ENCODE data around the gene PRIM2.
"Not testable (repeated sequence)": the region's sequence is repeated elsewhere in the genome, so short reads cannot be mapped to it uniquely, and the experiment has no call there.

Gene PRIM2

DNA sequence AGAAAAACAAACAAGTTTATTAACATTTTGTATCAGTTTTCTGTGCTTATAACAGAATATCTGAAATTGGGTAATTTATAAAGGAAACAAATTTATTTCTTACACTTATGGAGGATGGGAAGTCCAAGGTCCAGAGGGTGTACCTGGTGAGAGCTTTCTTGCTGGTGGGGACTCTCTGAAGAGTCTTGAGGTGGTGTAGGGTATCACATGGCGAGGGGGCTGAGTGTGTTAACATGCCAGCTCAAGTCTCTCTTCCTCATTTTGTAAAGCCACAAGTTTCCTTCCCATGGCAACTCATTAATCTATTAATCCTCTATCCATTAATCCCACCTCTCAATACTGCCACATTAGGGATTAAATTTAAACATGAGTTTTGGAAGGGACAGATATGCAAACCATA lies 212.3 kb downstream of the PRIM2 start:
- H3K27me3 ChIP-seq (ENCODE audit: control insufficient read depth, insufficient read depth, low read length); H3K4me1 ChIP-seq (ENCODE audit: control insufficient read depth, insufficient read depth, low read length); H3K4me3 ChIP-seq (ENCODE audit: low read depth, low read length): not testable (repeated sequence)

DNA sequence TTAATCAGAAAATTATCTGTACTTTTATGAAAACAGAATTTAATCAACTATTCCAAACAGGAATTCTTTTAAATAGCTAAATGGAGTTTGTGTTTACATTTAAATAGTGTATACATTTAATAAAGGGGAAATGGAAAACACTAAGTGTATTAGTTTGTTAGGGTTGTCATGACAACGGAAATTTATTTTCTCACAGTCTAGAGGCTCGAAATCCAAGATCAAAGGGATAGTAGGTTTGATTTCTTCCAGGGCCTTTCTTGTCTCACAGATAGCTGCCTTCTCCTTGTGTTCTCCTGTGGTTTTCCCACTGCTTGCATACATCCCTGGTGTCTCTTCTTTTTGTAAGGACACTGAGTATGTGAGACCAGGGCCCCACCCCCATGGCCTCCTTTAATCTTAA lies 215.2 kb downstream of the PRIM2 start:
- not testable (repeated sequence) for H3K4me3 ChIP-seq (ENCODE audit: low read depth, low read length); H3K27me3 ChIP-seq (ENCODE audit: control insufficient read depth, insufficient read depth, low read length); H3K9ac ChIP-seq (ENCODE audit: low read depth, low read length); H3K4me1 ChIP-seq (ENCODE audit: control insufficient read depth, insufficient read depth, low read length); H3K9me3 ChIP-seq (ENCODE audit: control insufficient read depth, insufficient read depth, low read length); H3K36me3 ChIP-seq (ENCODE audit: control insufficient read depth, insufficient read depth, low read length)

More for the DNA sequence above, 212.3 kb downstream of the PRIM2 start:
- not testable (repeated sequence) for H3K9me3 ChIP-seq (ENCODE audit: control insufficient read depth, insufficient read depth, low read length); H3K9ac ChIP-seq (ENCODE audit: low read depth, low read length); H3K36me3 ChIP-seq (ENCODE audit: control insufficient read depth, insufficient read depth, low read length)

DNA sequence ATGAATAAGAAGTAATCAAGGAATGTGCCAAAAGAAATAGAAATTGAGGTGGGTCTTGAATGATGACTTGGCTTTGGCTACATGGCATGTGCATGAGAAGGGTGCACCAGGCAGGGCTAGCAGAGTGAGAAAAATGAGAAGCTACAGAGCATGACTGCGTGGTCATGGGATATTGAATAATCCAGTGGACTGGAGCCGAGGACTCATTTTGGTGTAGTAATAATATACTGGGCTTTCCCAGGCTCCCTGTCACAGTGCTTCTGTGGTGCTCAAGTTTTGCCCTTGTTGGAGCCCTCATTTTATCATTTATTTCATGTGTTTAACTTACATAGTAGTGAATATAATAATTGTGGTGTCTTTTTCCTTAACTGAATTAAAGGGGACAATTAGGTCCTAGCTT lies 217.7 kb downstream of the PRIM2 start:
- H3K27me3 ChIP-seq (ENCODE audit: control insufficient read depth, insufficient read depth, low read length); H3K4me3 ChIP-seq (ENCODE audit: low read depth, low read length); H3K4me1 ChIP-seq (ENCODE audit: control insufficient read depth, insufficient read depth, low read length); H3K36me3 ChIP-seq (ENCODE audit: control insufficient read depth, insufficient read depth, low read length); H3K9ac ChIP-seq (ENCODE audit: low read depth, low read length); H3K9me3 ChIP-seq (ENCODE audit: control insufficient read depth, insufficient read depth, low read length): not testable (repeated sequence)

DNA sequence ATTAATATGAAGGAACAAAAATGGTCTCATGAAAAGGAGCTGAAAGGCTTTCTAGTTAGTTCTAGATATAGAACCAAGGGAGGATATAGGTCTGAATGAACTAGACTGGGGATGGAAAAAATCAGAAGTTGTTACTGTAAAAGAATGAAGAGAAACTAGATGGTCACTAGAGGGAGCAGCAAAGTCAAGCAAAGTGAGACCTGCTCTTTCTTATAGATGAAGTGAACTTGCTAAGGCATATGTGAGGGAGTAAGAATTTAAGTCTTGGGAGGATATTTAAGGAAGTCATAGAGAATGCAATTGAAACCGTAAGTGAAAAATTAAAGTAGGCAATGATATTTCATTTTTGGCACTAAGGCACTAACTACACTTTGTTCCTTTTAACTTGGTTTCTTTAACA lies 218.6 kb downstream of the PRIM2 start:
- H3K4me3 ChIP-seq (ENCODE audit: low read depth, low read length); H3K4me1 ChIP-seq (ENCODE audit: control insufficient read depth, insufficient read depth, low read length); H3K36me3 ChIP-seq (ENCODE audit: control insufficient read depth, insufficient read depth, low read length); H3K27me3 ChIP-seq (ENCODE audit: control insufficient read depth, insufficient read depth, low read length); H3K9ac ChIP-seq (ENCODE audit: low read depth, low read length); H3K9me3 ChIP-seq (ENCODE audit: control insufficient read depth, insufficient read depth, low read length): not testable (repeated sequence)

DNA sequence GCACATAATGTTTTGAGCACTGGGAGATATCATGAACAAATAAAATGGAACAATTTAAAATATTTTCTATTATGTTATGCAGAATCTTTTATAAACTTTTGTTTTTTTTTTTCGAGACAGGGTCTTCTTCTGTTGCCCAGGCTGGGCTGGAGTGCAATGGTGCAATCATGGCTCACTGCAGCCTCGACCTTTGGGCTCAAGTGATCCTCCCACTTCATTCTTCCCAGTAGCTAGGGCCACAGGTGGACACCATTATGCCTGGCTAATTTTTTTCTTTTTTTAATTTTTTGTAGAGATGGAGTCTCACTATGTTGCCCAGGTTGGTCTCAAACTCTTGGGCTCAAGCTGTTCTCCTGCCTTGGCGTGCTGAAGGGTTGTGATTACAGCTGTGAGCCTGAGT lies 220.5 kb downstream of the PRIM2 start:
- not testable (repeated sequence) for H3K4me1 ChIP-seq (ENCODE audit: control insufficient read depth, insufficient read depth, low read length); H3K27me3 ChIP-seq (ENCODE audit: control insufficient read depth, insufficient read depth, low read length); H3K9ac ChIP-seq (ENCODE audit: low read depth, low read length); H3K4me3 ChIP-seq (ENCODE audit: low read depth, low read length); H3K36me3 ChIP-seq (ENCODE audit: control insufficient read depth, insufficient read depth, low read length); H3K9me3 ChIP-seq (ENCODE audit: control insufficient read depth, insufficient read depth, low read length)

DNA sequence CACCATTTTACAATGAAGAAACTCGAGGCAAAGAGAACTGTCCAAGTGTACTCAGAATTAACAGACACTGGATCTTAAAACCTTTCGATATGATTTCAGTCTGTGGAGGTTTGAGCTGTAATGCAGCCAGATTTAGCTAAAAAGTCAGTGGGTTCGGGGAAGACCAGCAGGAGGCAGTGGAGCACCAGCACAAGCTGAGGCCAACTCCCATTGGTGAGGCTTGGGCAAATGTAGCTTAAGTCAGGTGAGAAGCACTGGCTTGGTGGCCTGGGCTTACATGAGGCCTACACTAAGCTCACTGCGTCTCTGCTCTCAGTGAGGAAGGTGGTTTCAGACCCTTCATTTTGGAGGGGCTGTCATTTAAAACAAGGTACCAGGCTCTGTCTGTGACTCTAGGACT lies 234.5 kb downstream of the PRIM2 start:
- not testable (repeated sequence) for H3K27me3 ChIP-seq (ENCODE audit: control insufficient read depth, insufficient read depth, low read length); H3K9me3 ChIP-seq (ENCODE audit: control insufficient read depth, insufficient read depth, low read length); H3K36me3 ChIP-seq (ENCODE audit: control insufficient read depth, insufficient read depth, low read length); H3K9ac ChIP-seq (ENCODE audit: low read depth, low read length); H3K4me3 ChIP-seq (ENCODE audit: low read depth, low read length); H3K4me1 ChIP-seq (ENCODE audit: control insufficient read depth, insufficient read depth, low read length)

DNA sequence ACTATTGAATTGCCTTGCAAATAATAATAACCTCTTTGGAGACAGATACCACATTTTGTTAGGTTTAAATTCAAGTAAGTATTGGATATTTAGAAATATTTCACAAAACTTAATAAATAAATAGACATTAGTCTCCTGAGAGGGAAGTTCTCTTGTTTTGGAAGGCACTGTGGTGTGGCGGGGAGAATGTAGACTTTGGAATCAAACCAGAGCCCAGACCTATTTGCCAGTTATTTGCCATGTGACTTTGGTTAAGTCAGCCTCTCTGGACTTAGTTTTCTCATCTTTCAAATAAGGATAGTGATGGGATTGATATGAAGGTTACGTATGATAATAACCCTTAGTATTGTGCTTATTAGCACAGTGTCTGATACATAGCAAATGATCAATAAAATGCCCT lies 240.4 kb downstream of the PRIM2 start:
- H3K9me3 ChIP-seq (ENCODE audit: control insufficient read depth, insufficient read depth, low read length); H3K4me1 ChIP-seq (ENCODE audit: control insufficient read depth, insufficient read depth, low read length); H3K36me3 ChIP-seq (ENCODE audit: control insufficient read depth, insufficient read depth, low read length); H3K9ac ChIP-seq (ENCODE audit: low read depth, low read length); H3K27me3 ChIP-seq (ENCODE audit: control insufficient read depth, insufficient read depth, low read length); H3K4me3 ChIP-seq (ENCODE audit: low read depth, low read length): not testable (repeated sequence)

DNA sequence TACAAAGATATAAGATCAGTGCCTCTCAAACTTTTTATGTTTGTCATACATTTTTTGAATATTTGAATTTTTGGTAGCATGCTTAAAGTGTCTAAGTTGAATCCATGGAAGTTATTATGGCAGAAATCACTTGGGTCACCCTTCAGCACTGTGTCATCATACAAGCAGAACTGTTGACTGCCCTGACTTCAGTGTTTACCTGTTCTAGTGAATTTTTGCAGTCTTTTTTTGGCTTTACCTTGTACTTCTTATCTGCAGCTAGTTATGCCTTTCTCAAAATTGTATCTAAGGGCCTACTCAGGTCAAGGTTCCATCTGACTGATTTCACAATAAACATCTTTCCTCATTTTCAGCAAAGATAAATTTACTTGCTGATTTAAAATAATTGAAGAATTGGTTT lies 241.7 kb downstream of the PRIM2 start:
- not testable (repeated sequence) for H3K9ac ChIP-seq (ENCODE audit: low read depth, low read length); H3K36me3 ChIP-seq (ENCODE audit: control insufficient read depth, insufficient read depth, low read length); H3K4me3 ChIP-seq (ENCODE audit: low read depth, low read length); H3K4me1 ChIP-seq (ENCODE audit: control insufficient read depth, insufficient read depth, low read length); H3K9me3 ChIP-seq (ENCODE audit: control insufficient read depth, insufficient read depth, low read length); H3K27me3 ChIP-seq (ENCODE audit: control insufficient read depth, insufficient read depth, low read length)

DNA sequence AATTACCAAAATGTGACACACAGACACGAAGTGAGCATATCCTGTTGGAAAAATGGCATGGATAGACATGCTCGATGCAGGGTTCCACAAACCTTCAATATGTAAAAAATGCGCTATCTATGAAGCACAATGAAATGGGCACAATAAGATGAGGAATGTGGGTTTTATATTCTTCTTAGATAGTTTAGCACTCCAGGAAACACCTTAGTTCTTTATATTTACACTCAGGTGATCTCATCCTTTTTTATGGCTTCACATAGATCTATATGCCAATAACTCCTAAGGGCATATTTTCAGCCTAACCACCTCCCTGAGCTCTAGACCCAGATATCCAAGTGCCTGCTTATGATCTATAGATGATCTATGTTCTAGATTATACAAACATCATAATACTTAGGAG lies 244.8 kb downstream of the PRIM2 start:
- not testable (repeated sequence) for H3K4me3 ChIP-seq (ENCODE audit: low read depth, low read length); H3K27me3 ChIP-seq (ENCODE audit: control insufficient read depth, insufficient read depth, low read length); H3K9ac ChIP-seq (ENCODE audit: low read depth, low read length); H3K4me1 ChIP-seq (ENCODE audit: control insufficient read depth, insufficient read depth, low read length); H3K36me3 ChIP-seq (ENCODE audit: control insufficient read depth, insufficient read depth, low read length); H3K9me3 ChIP-seq (ENCODE audit: control insufficient read depth, insufficient read depth, low read length)

DNA sequence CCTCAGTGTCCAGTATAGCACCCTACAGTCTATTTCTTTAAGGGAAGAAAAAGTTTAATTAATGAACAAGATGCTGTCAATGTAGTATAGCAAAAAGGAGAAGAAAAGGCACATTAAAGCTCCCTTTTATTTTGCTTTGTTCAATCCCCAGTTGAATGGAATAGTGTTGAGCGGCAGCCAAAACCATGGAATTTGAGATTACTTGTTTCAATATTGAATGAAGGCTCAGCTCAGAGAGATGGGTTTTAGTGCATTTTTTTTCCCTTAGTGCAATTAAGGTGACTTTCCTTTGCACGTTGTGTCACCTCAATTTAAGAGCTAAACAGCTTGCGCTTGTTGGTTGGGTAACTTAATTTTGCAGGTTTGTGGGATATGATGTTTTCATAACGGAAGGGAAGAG lies 254.7 kb downstream of the PRIM2 start:
- not testable (repeated sequence) for H3K36me3 ChIP-seq (ENCODE audit: control insufficient read depth, insufficient read depth, low read length); H3K9me3 ChIP-seq (ENCODE audit: control insufficient read depth, insufficient read depth, low read length); H3K4me3 ChIP-seq (ENCODE audit: low read depth, low read length); H3K9ac ChIP-seq (ENCODE audit: low read depth, low read length); H3K27me3 ChIP-seq (ENCODE audit: control insufficient read depth, insufficient read depth, low read length); H3K4me1 ChIP-seq (ENCODE audit: control insufficient read depth, insufficient read depth, low read length)

DNA sequence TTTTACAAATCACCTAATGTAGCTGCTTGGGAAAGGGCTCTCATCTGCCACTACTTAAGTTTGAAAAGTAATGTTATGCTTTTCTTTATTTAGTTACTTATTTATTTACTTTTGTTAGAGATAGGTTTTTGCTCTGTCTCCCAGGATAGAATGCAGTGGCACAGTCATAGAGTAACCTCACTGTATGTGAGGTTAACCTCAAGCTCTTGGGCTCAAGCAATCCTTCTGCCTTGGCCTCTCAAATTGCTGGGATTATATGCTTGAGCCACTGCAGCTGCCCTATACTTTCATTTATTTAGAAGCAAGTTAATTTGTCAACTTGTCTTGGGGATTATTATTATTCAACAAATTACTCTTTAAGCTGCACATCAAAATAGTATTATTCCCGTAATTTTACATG lies 255.4 kb downstream of the PRIM2 start:
- not testable (repeated sequence) for H3K36me3 ChIP-seq (ENCODE audit: control insufficient read depth, insufficient read depth, low read length); H3K9me3 ChIP-seq (ENCODE audit: control insufficient read depth, insufficient read depth, low read length); H3K27me3 ChIP-seq (ENCODE audit: control insufficient read depth, insufficient read depth, low read length); H3K9ac ChIP-seq (ENCODE audit: low read depth, low read length); H3K4me1 ChIP-seq (ENCODE audit: control insufficient read depth, insufficient read depth, low read length); H3K4me3 ChIP-seq (ENCODE audit: low read depth, low read length)

DNA sequence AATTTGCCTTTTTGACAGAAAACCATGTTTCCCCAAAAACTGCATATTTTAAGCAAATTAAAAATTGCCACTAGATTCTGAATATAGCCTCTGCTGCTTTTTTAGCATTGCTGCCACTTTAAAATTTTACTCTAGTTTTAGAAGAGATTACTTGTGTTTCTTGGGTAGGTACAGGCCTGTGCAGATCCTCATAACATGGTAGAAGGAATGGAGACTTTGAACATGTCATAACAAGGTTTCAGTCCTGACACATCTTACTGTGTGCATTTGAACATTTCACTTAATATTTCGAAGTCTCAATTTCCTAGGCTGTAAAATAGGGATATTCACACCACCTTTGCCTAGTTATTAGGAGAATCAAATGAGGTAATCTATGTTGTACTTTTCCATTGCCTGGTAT lies 259.6 kb downstream of the PRIM2 start:
- H3K9ac ChIP-seq (ENCODE audit: low read depth, low read length); H3K9me3 ChIP-seq (ENCODE audit: control insufficient read depth, insufficient read depth, low read length); H3K4me3 ChIP-seq (ENCODE audit: low read depth, low read length); H3K4me1 ChIP-seq (ENCODE audit: control insufficient read depth, insufficient read depth, low read length); H3K36me3 ChIP-seq (ENCODE audit: control insufficient read depth, insufficient read depth, low read length); H3K27me3 ChIP-seq (ENCODE audit: control insufficient read depth, insufficient read depth, low read length): not testable (repeated sequence)

DNA sequence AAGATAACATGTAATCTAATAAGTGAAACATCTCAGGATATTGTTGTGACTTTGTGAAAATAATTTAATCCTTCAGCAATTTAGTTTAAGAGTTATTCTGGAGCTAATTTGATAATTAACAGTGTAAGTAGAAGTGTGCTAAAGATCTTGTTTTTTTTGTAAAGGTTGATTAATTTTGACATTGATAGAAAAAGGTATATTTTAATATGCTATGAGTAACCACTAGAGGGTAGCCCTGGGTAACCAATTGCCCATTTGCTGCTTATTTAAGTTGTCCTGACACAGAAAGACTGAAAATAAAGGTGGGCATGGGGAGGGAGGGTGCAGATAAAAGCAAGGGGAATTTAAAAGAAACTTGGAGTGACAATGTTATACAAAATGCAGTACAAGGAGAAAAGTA lies 262.1 kb downstream of the PRIM2 start:
- not testable (repeated sequence) for H3K9me3 ChIP-seq (ENCODE audit: control insufficient read depth, insufficient read depth, low read length); H3K4me3 ChIP-seq (ENCODE audit: low read depth, low read length); H3K36me3 ChIP-seq (ENCODE audit: control insufficient read depth, insufficient read depth, low read length); H3K27me3 ChIP-seq (ENCODE audit: control insufficient read depth, insufficient read depth, low read length); H3K9ac ChIP-seq (ENCODE audit: low read depth, low read length); H3K4me1 ChIP-seq (ENCODE audit: control insufficient read depth, insufficient read depth, low read length)

All from iPS-15b (cell line).